Measurements from ENCODE around the gene CELF5.
"Not testable (repeated sequence)": the region's sequence is repeated elsewhere in the genome, so short reads cannot be mapped to it uniquely, and the experiment has no call there.

CELF5 gene

DNA sequence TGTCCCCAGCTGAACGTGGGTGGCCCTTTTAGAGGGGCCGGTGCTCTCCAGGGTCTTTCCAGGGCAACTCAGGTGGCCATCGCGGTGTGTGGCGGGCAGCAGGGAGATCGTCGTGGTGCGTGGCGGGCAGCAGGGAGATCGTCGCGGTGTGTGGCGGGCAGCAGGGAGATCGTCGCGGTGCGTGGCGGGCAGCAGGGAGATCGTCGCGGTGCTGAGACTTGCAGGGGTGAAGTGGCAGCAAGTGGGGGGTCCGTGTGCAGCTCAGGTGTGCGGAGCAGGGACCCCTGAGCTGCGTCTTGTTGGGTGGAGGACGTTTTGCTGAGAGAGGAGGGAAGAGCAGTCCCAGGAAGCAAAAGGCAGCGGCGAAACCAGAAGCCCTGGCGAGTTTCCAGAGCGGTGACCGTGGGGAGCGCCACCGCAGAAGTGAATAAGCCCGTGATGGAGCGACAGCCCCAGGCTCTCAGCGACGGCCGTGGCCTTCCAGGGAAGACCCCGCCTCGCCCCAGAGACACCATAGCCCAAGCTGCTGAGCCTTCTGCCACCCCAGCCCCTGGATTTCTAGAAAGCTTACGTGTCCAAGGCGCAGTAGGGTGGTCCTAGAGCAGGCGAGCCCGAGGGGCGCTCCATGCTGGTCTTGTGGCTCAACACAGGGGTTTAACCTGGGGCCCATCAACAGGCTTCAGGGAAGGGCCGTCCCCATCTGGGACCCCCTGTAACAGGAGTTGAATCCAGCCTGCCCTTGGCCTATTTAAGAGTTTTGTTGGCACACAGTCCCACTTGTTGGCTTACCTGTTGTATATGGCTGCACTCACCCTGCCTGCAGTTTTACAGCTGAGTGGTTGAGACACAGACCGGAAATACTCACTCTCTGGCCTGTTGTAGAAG lies 33.3 kb upstream of the CELF5 start:
- peak overlapping the region; percentile 8; the same call in 1 of the 2 replicates for H3K27ac ChIP-seq
- POLR2A ChIA-PET (ENCODE audit: low non-redundant PET): no interaction called here

DNA sequence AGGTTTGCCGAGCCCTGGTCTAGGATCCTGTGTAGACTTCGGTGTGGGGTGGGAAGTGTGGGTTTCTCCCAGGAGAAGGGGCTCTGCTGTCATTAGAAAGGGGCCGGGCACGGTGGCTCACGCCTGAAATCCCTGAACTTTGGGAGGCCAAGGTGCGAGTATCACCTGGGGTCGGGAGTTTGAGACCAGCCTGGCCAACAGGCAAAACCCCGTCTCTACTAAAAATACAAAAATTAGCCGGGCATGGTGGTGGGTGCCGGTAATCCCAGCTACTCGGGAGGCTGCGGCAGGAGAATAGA lies 32.7 kb upstream of the CELF5 start:
- CTCF ChIA-PET: interaction anchor here (0.8 kb wide), 1 partner anchor 33 kb away, joined by 3 read pairs; the partner anchor contains the start of gene CELF5
- DNase-seq (ENCODE audit: low spot score); POLR2A ChIA-PET (ENCODE audit: low non-redundant PET): not testable (repeated sequence)
- peak overlapping the region; percentile 8; the same call in 1 of the 2 replicates for H3K27ac ChIP-seq

More for the DNA sequence above, 33.3 kb upstream of the CELF5 start:
- TF ChIP-seq, protein P1, sequence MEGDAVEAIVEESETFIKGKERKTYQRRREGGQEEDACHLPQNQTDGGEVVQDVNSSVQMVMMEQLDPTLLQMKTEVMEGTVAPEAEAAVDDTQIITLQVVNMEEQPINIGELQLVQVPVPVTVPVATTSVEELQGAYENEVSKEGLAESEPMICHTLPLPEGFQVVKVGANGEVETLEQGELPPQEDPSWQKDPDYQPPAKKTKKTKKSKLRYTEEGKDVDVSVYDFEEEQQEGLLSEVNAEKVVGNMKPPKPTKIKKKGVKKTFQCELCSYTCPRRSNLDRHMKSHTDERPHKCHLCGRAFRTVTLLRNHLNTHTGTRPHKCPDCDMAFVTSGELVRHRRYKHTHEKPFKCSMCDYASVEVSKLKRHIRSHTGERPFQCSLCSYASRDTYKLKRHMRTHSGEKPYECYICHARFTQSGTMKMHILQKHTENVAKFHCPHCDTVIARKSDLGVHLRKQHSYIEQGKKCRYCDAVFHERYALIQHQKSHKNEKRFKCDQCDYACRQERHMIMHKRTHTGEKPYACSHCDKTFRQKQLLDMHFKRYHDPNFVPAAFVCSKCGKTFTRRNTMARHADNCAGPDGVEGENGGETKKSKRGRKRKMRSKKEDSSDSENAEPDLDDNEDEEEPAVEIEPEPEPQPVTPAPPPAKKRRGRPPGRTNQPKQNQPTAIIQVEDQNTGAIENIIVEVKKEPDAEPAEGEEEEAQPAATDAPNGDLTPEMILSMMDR (conservative IDR thresholded peaks at IDR 0.05; ENCODE audit: low read depth): no peak
- CTCF ChIA-PET: interaction anchor here (0.5 to 0.8 kb wide), 2 partner anchors 17 to 33 kb away, joined by 3 read pairs; partner anchors contain the start of gene CELF5
- DNase-seq (ENCODE audit: low spot score): no peak

DNA sequence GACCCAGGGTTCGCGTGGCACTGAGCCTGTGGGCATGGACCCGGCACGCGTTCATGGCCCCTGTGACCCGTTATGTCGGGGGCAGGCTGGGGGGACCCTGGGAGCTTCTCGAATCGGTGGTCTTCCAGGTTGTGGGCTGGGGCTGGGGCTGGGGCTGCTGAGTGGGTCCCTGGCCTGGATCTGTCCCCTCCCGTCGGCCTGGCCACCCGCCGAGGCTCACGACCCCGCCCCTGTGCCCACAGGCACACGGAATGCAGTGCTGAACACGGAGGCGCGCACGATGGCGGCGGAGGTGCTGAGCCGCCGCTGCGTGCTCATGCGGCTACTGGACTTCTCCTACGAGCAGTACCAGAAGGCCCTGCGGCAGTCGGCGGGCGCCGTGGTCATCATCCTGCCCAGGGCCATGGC lies 32.2 kb upstream of the CELF5 start:
- POLR2A ChIA-PET (ENCODE audit: low non-redundant PET): no interaction called here
- CTCF ChIA-PET: interaction anchor here (0.8 kb wide), 1 partner anchor 32 kb away, joined by 3 read pairs; the partner anchor contains the start of gene CELF5
- DNase-seq (ENCODE audit: low spot score): no peak
- 0 out of 2 replicates have a peak overlapping the region, but pooled peaks have one; percentile 8 for H3K27ac ChIP-seq
- TF ChIP-seq, protein P1 (conservative IDR thresholded peaks at IDR 0.05; ENCODE audit: low read depth): no peak

DNA sequence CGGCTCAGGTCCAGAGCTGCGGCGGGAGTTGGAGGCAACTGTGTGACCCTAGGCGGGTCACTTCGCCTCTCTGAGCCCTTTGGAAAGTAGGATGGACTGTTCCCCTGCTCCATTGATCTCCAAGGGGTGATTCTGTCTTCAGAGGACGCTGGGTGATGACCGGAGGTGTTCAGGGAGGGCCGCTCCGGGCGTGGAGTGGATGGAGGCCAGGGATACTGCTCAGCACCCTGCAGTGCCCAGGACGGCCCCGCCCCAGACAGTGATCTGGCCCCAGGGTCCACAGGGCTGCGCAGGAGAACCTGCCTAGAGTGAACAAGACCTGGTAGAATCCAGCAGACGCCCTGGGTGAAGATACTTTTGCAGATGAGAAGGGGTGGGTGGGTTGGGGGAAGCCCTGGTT lies 31.8 kb upstream of the CELF5 start:
- H3K27ac ChIP-seq: no peak overlapping the region
- TF ChIP-seq, protein P1 (conservative IDR thresholded peaks at IDR 0.05; ENCODE audit: low read depth): no peak
- POLR2A ChIA-PET (ENCODE audit: low non-redundant PET): no interaction called here
- no peak for DNase-seq (ENCODE audit: low spot score)
- CTCF ChIA-PET: no interaction called here

DNA sequence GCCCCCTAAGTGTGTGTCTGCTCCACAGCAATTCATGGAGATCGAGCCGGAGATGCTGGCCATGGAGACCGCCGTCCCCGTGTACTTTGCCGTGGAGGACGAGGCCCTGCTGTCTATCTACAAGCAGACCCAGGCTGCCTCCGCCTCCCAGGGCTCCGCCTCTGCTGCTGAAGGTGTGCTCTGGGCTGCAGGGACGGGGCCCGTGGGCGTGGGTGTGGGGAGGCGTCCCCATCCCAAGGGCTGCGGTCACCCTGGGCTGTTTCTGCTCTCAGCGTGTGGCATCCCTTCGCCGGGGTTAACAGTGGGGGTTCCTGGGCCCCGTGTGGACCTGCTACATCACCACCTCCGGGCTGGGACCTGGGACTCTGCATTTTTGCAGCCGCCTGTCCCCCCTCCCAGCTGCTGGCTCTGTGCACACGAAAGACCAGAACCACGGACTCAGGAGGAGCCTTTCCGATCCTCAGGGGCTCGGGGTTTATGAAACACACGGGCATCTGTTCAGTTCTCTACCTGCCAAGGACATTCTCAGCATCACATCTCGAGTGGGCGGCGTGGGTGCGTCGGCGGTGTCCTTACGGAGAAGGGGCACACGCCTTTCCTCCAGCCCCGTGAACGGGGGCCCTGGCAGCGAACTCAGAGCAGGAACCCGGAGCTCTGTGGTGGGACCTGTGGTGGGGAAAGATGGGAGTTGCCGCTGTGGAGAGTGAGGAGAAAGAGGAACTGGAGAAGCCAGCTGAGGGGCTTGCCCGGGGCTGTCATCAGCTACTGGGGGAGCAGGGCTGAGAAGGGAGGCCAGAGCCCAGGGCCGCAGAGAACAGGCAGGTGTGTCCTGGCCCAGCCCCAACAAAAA lies 31.0 kb upstream of the CELF5 start:
- POLR2A ChIA-PET (ENCODE audit: low non-redundant PET): no interaction called here
- peak overlapping the region; percentile 23 for H3K27ac ChIP-seq
- DNase-seq (ENCODE audit: low spot score): no peak
- TF ChIP-seq, protein P1 (conservative IDR thresholded peaks at IDR 0.05; ENCODE audit: low read depth): no peak
- CTCF ChIA-PET: interaction anchor here (0.6 to 0.9 kb wide), 2 partner anchors 53 to 85 kb away, joined by 3 read pairs; no protein-coding TSS in a partner anchor

DNA sequence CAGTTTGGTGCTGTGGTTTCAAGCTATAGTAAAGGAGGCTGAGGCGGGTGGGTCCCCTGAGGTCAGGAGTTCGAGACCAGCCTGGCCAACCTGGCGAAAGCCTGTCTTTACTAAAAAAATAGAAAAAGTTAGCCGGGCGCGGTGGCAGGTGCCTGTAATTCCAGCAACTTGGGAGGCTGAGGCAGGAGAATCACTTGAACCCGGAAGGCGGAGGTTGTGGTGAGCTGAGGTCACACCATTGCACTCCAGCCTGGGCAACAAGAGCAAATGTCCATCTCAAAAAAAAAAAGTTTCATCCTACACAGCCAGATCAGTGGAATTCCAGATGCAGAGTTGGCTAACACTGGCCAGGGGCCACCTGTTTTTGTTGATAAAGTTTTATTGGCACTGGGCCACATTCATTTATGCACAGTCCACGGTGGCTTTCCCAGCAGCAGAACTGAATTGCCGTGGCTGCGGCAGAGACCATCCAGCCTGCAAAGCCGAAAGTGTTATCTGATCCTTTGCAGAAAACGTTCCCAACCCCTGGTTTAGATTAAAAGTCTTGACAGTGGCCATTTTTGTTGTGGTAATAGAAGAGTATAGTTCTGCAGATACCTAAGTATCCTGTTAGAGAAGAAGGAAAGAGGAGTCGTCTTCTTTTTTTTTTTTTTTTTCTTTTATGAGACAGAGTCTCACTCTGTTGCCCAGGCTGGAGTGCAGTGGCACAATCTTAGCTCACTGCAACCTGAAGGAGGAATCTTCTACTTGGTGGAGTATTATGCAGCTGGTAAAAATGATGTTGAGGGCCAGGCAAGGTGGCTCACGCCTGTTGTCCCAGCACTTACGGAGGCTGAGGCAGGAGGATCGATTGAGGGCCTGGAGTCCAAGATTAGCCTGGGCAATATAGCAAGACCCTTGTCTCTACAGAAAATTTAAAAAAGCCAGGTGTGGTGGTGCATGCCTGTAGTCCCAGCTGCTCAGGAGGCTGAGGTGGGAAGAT lies 30.1 kb upstream of the CELF5 start:
- DNase-seq (ENCODE audit: low spot score): no peak
- H3K27ac ChIP-seq: peak overlapping the region; percentile 23
- ChIA-PET CTCF (interaction anchor here (0.6 to 0.9 kb wide), 2 partner anchors 54 to 86 kb away, joined by 3 read pairs; no protein-coding TSS in a partner anchor), POLR2A (ENCODE audit: low non-redundant PET) (no interaction called here)
- TF ChIP-seq, protein P1 (conservative IDR thresholded peaks at IDR 0.05; ENCODE audit: low read depth): no peak

Data from RWPE1 (cell line).